K562 (cell line): Measurements from ENCODE around the gene PLPPR1. TPM values are rescaled to one million over a fixed set of nuclear protein-coding genes. Genes with fewer than 3 reads are reported as not detected.

ENCODE experiments used
- ATAC-seq: fragments of 200-7000 bp; cut with Tn5 transposase; 3 replicates; pipeline ENCODE4 v1.9.1; 2020; ENCODE audit warnings: moderate library complexity
- BruUV-seq: library from RNA; stranded (reverse); fragments of 400-500 nt; replicated peaks from 2 replicates; lab custom pipeline; 2021; lab: Mats Ljungman, UMichigan
- CTCF ChIA-PET: fragments of 300-600 bp; formaldehyde crosslinking; extraction: SDS; loops from one replicate; lab custom pipeline; 2021; ENCODE audit warnings: low intra/inter-chr PET ratio; lab: Yijun Ruan, JAX
- POLR2A ChIA-PET: fragments of 300-600, 350-650 bp; sonication (Branson Sonifier 250); formaldehyde crosslinking; extraction: SDS; loops from one replicate; lab custom pipeline; 2021; ENCODE audit warnings: antibody characterized with exemption, inconsistent platforms; lab: Yijun Ruan, JAX
- DNase-seq, 4 experiments: peaks; one replicate each; pipeline versions ENCODE4 v3.0.0 to v3.0.0-alpha.2; 2011 to 2018; ENCODE audit warnings: low spot score in 3 of 4, mixed read lengths in 3 of 4; ENCODE audit errors: extremely low read depth in 1 of 4
- FAIRE-seq: peaks from 2 replicates; lab custom pipeline; 2011; peaks lifted over from hg19 to GRCh38; lab: Jason Lieb, UNC
- H2AFZ ChIP-seq: 2 replicates; pipeline ENCODE4 v1.6.0; 2011; ENCODE audit warnings: low read depth, low read length, control low read depth, inconsistent platforms
- H3K27ac ChIP-seq: fragments of 200-600 bp; 3 replicates; pipeline ENCODE4 v1.8.0; 2011; ENCODE audit warnings: low read depth, mild to moderate bottlenecking, control low read depth, inconsistent platforms, low read length, moderate library complexity, mixed read lengths; ENCODE audit errors: extremely low read depth
- H3K27me3 ChIP-seq, 2 experiments: fragments of 300-600 bp in 1 of 2; 2 replicates in 1 of 2; 3 replicates in 1 of 2; pipeline versions ENCODE4 v1.6.0 to v1.8.0; 2011; ENCODE audit warnings: inconsistent platforms in 2 of 2, low read length in 2 of 2, mild to moderate bottlenecking in 1 of 2, mixed read lengths in 1 of 2, moderate library complexity in 1 of 2; ENCODE audit not compliant: control insufficient read depth in 2 of 2, insufficient read depth in 2 of 2
- H3K36me3 ChIP-seq: fragments of 300-600 bp; 3 replicates; pipeline ENCODE4 v1.8.0; 2011; ENCODE audit warnings: mild to moderate bottlenecking, low read length, inconsistent platforms; ENCODE audit not compliant: control insufficient read depth, insufficient read depth
- H3K4me1 ChIP-seq, 2 experiments: fragments of 200-600 bp in 1 of 2; replicated peaks in 1 of 2; 2 replicates in 1 of 2; 3 replicates in 1 of 2; pipeline versions ENCODE4 v1.5.1 to v1.8.0; 2011; ENCODE audit warnings: inconsistent platforms in 2 of 2, low read length in 2 of 2, mild to moderate bottlenecking in 1 of 2, mixed read lengths in 1 of 2, moderate library complexity in 1 of 2; ENCODE audit not compliant: control insufficient read depth in 2 of 2, insufficient read depth in 2 of 2
- H3K4me2 ChIP-seq: 2 replicates; pipeline ENCODE4 v1.6.1; 2011; ENCODE audit warnings: low read length, control low read depth, inconsistent platforms, mixed read lengths; ENCODE audit not compliant: insufficient read depth
- H3K4me3 ChIP-seq: fragments of 200-600 bp; sonication (generic), shearing (Covaris generic); 2 replicates; pipeline ENCODE4 v1.5.1; 2016; ENCODE audit warnings: control low read depth, inconsistent platforms
- H3K79me2 ChIP-seq: fragments of 200-600 bp; 3 replicates; pipeline ENCODE4 v1.8.0; 2011; ENCODE audit warnings: low read length, inconsistent platforms; ENCODE audit not compliant: control insufficient read depth, insufficient read depth
- H3K9ac ChIP-seq, 2 experiments: 2 replicates each; pipeline versions ENCODE4 v1.6.0 to v1.6.1; 2011; ENCODE audit warnings: low read depth in 2 of 2, low read length in 2 of 2, control low read depth in 1 of 2, inconsistent platforms in 1 of 2, mild to moderate bottlenecking in 1 of 2, mixed read lengths in 1 of 2; ENCODE audit not compliant: insufficient read depth in 1 of 2
- H3K9me1 ChIP-seq: one replicate; pipeline ENCODE4 v1.6.0; 2011; ENCODE audit warnings: inconsistent platforms, mild to moderate bottlenecking, low read length, moderate library complexity; ENCODE audit not compliant: control insufficient read depth, insufficient read depth
- H3K9me3 ChIP-seq: replicated peaks from 2 replicates; pipeline ENCODE4 v1.5.1; 2011; ENCODE audit warnings: low read depth, low read length, inconsistent platforms; ENCODE audit not compliant: control insufficient read depth, insufficient read depth
- H4K20me1 ChIP-seq: replicated peaks from 2 replicates; pipeline ENCODE4 v1.6.1; 2011; ENCODE audit warnings: low read length, inconsistent platforms, mixed read lengths; ENCODE audit not compliant: control insufficient read depth, insufficient read depth
- JUND ChIP-seq, 2 experiments: IDR thresholded peaks; 2 replicates in 1 of 2; 3 replicates in 1 of 2; pipeline ENCODE4 v1.6.1; 2011; ENCODE audit warnings: borderline replicate concordance in 2 of 2, low read depth in 2 of 2, low read length in 2 of 2, improper control_type of control experiment in 1 of 2, missing biosample characterization in 1 of 2, missing genetic modification characterization in 1 of 2, missing genetic modification reagents in 1 of 2
- MXI1 ChIP-seq: IDR thresholded peaks from 2 replicates; pipeline ENCODE4 v1.6.1; 2011; ENCODE audit warnings: low read depth, mild to moderate bottlenecking, improper control_type of control experiment, low read length
- NR2F6 ChIP-seq: fragments of 450-650 bp; formaldehyde crosslinking; IDR thresholded peaks from 2 replicates; pipeline ENCODE4 v1.4.0; 2020; ENCODE audit warnings: mild to moderate bottlenecking
- NR4A1 ChIP-seq, 2 experiments: fragments of 250-450 bp in 1 of 2; fragments of 450-650 bp in 1 of 2; sonication (Bioruptor Pico) in 1 of 2; IDR thresholded peaks; 2 replicates each; pipeline versions ENCODE4 v1.4.0 to v1.6.1; 2016 to 2020; ENCODE audit warnings: mild to moderate bottlenecking in 2 of 2, missing compliant biosample characterization in 1 of 2, missing genetic modification characterization in 1 of 2, moderate library complexity in 1 of 2
- RBBP5 ChIP-seq: fragments of 200-600 bp; sonication (generic); IDR thresholded peaks from 2 replicates; pipeline ENCODE4 v1.6.1; 2012; ENCODE audit warnings: borderline replicate concordance, mild to moderate bottlenecking, low read length, control low read depth, inconsistent platforms; ENCODE audit not compliant: insufficient read depth, poor library complexity, severe bottlenecking
- SMC3 ChIP-seq: conservative IDR thresholded peaks from 2 replicates; pipeline ENCODE4 v1.6.1; 2011; ENCODE audit warnings: low read depth, low read length, improper control_type of control experiment; ENCODE audit not compliant: insufficient read depth
- STAT5A ChIP-seq: IDR thresholded peaks from 2 replicates; pipeline ENCODE4 v1.6.1; 2012; ENCODE audit warnings: low read length, inconsistent platforms, borderline replicate concordance
- TCF7 ChIP-seq: sonication (generic); IDR thresholded peaks from 2 replicates; pipeline ENCODE4 v1.6.1; 2016; ENCODE audit warnings: antibody characterized with exemption, borderline replicate concordance
- TEAD4 ChIP-seq, 2 experiments: sonication (generic) in 1 of 2; formaldehyde crosslinking in 1 of 2; IDR thresholded peaks; 2 replicates each; pipeline versions ENCODE4 v1.6.1 to v1.8.0; 2012 to 2022; ENCODE audit warnings: borderline replicate concordance in 1 of 2, inconsistent platforms in 1 of 2, low read length in 1 of 2, mild to moderate bottlenecking in 1 of 2, missing genetic modification reagents in 1 of 2
- ZC3H8 ChIP-seq: fragments of 450-650 bp; IDR thresholded peaks from 2 replicates; pipeline ENCODE4 v1.6.1; 2017
- WGBS: fragments of 100-300 bp; shearing (Covaris generic); methylation state at CpG from one replicate; pipeline ENCODE4 v1.1.6; 2016; ENCODE audit warnings: low coverage, mixed read lengths; ENCODE audit not compliant: insufficient coverage; ENCODE audit errors: missing lambda C conversion rate; 5-methylcytosine and 5-hydroxymethylcytosine counted together
- in situ Hi-C: fragments of 300-500 bp; cut with MboI; formaldehyde crosslinking; loops from 4 replicates; pipeline ENCODE4 v1.15.0; 2018; ENCODE audit warnings: inconsistent platforms, mixed read lengths
- intact Hi-C: fragments of 100-400 bp; cut with micrococcal nuclease; formaldehyde crosslinking; loops from 2 replicates; pipeline ENCODE4 v1.14.2; 2022
- polyA plus RNA-seq, 8 experiments: library from polyadenylated mRNA; depleted of rRNA in 4 of 8; stranded (reverse) in 5 of 8; unstranded in 3 of 8; fragments of >200 nt; fragmentation: Nextera tagmentation in 2 of 8; fragmentation: Illumina TruSeq in 1 of 8; extraction: Ambion mirVana in 2 of 8; extraction: Trizol in 1 of 8; gene quantifications; 2 replicates each; pipeline versions ENCODE4 v1.2.1 to v1.2.3, GENCODE V29; 2011 to 2014; ENCODE audit warnings: inconsistent platforms in 1 of 8, missing spikeins in 1 of 8
- total RNA-seq, 7 experiments: library from RNA; depleted of rRNA in 6 of 7; stranded (reverse); fragments of >200 nt in 6 of 7; fragmentation: Illumina TruSeq in 2 of 7; extraction: Trizol in 2 of 7; gene quantifications; 2 replicates each; pipeline versions ENCODE4 v1.2.1 to v1.2.3, GENCODE V29; 2011 to 2021; ENCODE audit warnings: low replicate concordance in 1 of 7
- TF ChIP-seq, protein P1 (sequence below), 2 experiments: fragments of 450-650 bp in 1 of 2; IDR thresholded peaks; 2 replicates each; pipeline ENCODE4 v1.6.1; 2011 to 2017; ENCODE audit warnings: low read depth in 2 of 2, antibody characterized with exemption in 1 of 2, borderline replicate concordance in 1 of 2, low read length in 1 of 2, mild to moderate bottlenecking in 1 of 2, mixed read lengths in 1 of 2; ENCODE audit not compliant: control insufficient read depth in 1 of 2
- TF ChIP-seq, protein P2 (sequence below): sonication (generic); formaldehyde crosslinking; IDR thresholded peaks from 2 replicates; pipeline ENCODE4 v1.9.0; 2022; ENCODE audit warnings: mild to moderate bottlenecking, missing genetic modification reagents
- TF ChIP-seq, protein P3 (sequence below): sonication (generic); formaldehyde crosslinking; IDR thresholded peaks from 2 replicates; pipeline ENCODE4 v1.8.0; 2022; ENCODE audit warnings: missing genetic modification reagents, mild to moderate bottlenecking, borderline replicate concordance
- TF ChIP-seq, protein P4 (sequence below): fragments of 450-650 bp; IDR thresholded peaks from 2 replicates; pipeline ENCODE4 v1.6.1; 2016

Gene PLPPR1
- total and polyA plus RNA-seq, 9 of the 15 experiments (the other 6 are each of a cell fraction or from before 2014, with no cell fraction given), result not detected

- FAIRE-seq (no peak), ATAC-seq (no peak), DNase-seq (no peak)
- WGBS, result 0% methylated on average over 2 of the region's 2 CpGs
- Histone ChIP-seq H3K9ac (no peak overlapping the region), H3K27ac (no peak overlapping the region), H2AFZ (no peak overlapping the region), H3K4me1 (no peaks in the 10 kb centered on the region; a peak in 1 of 5 replicates), H3K36me3 (no peaks in the 10 kb centered on the region), H3K27me3 (no peaks in the 10 kb centered on the region; a peak in 1 of 5 replicates), H3K4me2 (no peak overlapping the region), H3K9me3 (no peaks in the 10 kb centered on the region), H3K79me2 (no peaks in the 10 kb centered on the region), H4K20me1 (no peaks in the 10 kb centered on the region), H3K9me1 (no peaks in the 10 kb centered on the region), H3K4me3 (no peak overlapping the region)
- in situ Hi-C loops (no loop called here), intact Hi-C loops (no loop called here)
- ChIA-PET POLR2A (no interaction called here), CTCF (no interaction called here)
- BruUV-seq, result no TSS peak
- no peak for TF ChIP-seq JUND (IDR thresholded peaks at IDR 0.05; ENCODE audit: borderline replicate concordance, low read depth, low read length)
- no peak for TF ChIP-seq JUND (tag; IDR thresholded peaks at IDR 0.05; ENCODE audit: borderline replicate concordance, low read depth, low read length)
- TF ChIP-seq TEAD4 (IDR thresholded peaks at IDR 0.05; ENCODE audit: low read length), result no peak
- TF ChIP-seq TEAD4 (CRISPR knock-in tag; IDR thresholded peaks at IDR 0.05; ENCODE audit: borderline replicate concordance), result no peak
- TF ChIP-seq MXI1, result no peak
- TF ChIP-seq, protein P1, sequence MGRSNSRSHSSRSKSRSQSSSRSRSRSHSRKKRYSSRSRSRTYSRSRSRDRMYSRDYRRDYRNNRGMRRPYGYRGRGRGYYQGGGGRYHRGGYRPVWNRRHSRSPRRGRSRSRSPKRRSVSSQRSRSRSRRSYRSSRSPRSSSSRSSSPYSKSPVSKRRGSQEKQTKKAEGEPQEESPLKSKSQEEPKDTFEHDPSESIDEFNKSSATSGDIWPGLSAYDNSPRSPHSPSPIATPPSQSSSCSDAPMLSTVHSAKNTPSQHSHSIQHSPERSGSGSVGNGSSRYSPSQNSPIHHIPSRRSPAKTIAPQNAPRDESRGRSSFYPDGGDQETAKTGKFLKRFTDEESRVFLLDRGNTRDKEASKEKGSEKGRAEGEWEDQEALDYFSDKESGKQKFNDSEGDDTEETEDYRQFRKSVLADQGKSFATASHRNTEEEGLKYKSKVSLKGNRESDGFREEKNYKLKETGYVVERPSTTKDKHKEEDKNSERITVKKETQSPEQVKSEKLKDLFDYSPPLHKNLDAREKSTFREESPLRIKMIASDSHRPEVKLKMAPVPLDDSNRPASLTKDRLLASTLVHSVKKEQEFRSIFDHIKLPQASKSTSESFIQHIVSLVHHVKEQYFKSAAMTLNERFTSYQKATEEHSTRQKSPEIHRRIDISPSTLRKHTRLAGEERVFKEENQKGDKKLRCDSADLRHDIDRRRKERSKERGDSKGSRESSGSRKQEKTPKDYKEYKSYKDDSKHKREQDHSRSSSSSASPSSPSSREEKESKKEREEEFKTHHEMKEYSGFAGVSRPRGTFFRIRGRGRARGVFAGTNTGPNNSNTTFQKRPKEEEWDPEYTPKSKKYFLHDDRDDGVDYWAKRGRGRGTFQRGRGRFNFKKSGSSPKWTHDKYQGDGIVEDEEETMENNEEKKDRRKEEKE (IDR thresholded peaks at IDR 0.05; ENCODE audit: borderline replicate concordance in 1 of 2, control insufficient read depth in 1 of 2, low read depth in 2 of 2, low read length in 1 of 2), result no peak
- no peak for TF ChIP-seq SMC3
- TF ChIP-seq, protein P2, sequence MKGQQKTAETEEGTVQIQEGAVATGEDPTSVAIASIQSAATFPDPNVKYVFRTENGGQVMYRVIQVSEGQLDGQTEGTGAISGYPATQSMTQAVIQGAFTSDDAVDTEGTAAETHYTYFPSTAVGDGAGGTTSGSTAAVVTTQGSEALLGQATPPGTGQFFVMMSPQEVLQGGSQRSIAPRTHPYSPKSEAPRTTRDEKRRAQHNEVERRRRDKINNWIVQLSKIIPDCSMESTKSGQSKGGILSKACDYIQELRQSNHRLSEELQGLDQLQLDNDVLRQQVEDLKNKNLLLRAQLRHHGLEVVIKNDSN, result no peak
- no peak for TF ChIP-seq STAT5A
- TF ChIP-seq TCF7, result no peak
- TF ChIP-seq RBBP5, result no peak
- TF ChIP-seq, protein P3, sequence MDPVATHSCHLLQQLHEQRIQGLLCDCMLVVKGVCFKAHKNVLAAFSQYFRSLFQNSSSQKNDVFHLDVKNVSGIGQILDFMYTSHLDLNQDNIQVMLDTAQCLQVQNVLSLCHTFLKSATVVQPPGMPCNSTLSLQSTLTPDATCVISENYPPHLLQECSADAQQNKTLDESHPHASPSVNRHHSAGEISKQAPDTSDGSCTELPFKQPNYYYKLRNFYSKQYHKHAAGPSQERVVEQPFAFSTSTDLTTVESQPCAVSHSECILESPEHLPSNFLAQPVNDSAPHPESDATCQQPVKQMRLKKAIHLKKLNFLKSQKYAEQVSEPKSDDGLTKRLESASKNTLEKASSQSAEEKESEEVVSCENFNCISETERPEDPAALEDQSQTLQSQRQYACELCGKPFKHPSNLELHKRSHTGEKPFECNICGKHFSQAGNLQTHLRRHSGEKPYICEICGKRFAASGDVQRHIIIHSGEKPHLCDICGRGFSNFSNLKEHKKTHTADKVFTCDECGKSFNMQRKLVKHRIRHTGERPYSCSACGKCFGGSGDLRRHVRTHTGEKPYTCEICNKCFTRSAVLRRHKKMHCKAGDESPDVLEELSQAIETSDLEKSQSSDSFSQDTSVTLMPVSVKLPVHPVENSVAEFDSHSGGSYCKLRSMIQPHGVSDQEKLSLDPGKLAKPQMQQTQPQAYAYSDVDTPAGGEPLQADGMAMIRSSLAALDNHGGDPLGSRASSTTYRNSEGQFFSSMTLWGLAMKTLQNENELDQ (CRISPR knock-in tag), result no peak
- TF ChIP-seq, protein P4, sequence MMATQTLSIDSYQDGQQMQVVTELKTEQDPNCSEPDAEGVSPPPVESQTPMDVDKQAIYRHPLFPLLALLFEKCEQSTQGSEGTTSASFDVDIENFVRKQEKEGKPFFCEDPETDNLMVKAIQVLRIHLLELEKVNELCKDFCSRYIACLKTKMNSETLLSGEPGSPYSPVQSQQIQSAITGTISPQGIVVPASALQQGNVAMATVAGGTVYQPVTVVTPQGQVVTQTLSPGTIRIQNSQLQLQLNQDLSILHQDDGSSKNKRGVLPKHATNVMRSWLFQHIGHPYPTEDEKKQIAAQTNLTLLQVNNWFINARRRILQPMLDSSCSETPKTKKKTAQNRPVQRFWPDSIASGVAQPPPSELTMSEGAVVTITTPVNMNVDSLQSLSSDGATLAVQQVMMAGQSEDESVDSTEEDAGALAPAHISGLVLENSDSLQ, result no peak
- no peak for TF ChIP-seq NR2F6
- TF ChIP-seq NR4A1 (CRISPR knock-in tag; IDR thresholded peaks at IDR 0.05), result no peak
- no peak for TF ChIP-seq NR4A1 (tag; IDR thresholded peaks at IDR 0.05)
- TF ChIP-seq ZC3H8, result no peak
These were observed 5.7 kb downstream of the PLPPR1 start for GRCh38 chr9:101034222-101034621.
